Psoas muscle (tissue), 8 donors: ENCODE results near the gene ASB14. TPM values are rescaled to one million over a fixed set of nuclear protein-coding genes. Genes with fewer than 3 reads are reported as not detected.

Source experiments
- ATAC-seq, 4 donors: fragments of 200-7000 bp; cut with Tn5 transposase; one replicate each; pipeline ENCODE4 v1.9.1; 2020; ENCODE audit warnings: moderate library complexity in 3 of 4, mild to moderate bottlenecking in 2 of 4
- DNase-seq, 2 donors: peaks; one replicate each; pipeline ENCODE4 v3.0.0-alpha.2; 2020
- H3K27ac ChIP-seq: fragments of 200-600 bp; one replicate; pipeline ENCODE4 v1.8.0; 2022
- H3K27me3 ChIP-seq, 3 donors: fragments of 200-600 bp in 1 of 3; one replicate each; pipeline versions ENCODE4 v1.6.1 to v1.8.0; 2013 to 2022; ENCODE audit warnings: low read length in 2 of 3, mild to moderate bottlenecking in 2 of 3, moderate library complexity in 1 of 3; ENCODE audit not compliant: insufficient read depth in 3 of 3
- H3K36me3 ChIP-seq, 2 donors: fragments of 200-600 bp in 1 of 2; one replicate each; pipeline versions ENCODE4 v1.6.1 to v1.8.0; 2013 to 2022; ENCODE audit warnings: low read depth in 1 of 2, mild to moderate bottlenecking in 1 of 2, moderate library complexity in 1 of 2; ENCODE audit not compliant: insufficient read depth in 1 of 2
- H3K4me1 ChIP-seq: fragments of 200-600 bp; one replicate; pipeline ENCODE4 v1.8.0; 2022
- H3K4me3 ChIP-seq: fragments of 200-600 bp; one replicate; pipeline ENCODE4 v1.8.0; 2022; ENCODE audit warnings: mild to moderate bottlenecking
- H3K9me3 ChIP-seq: fragments of 200-600 bp; one replicate; pipeline ENCODE4 v1.8.0; 2022
- WGBS, 3 donors: extraction: QIAGEN DNeasy Blood & Tissue Kit; methylation state at CpG; one replicate each; pipeline versions ENCODE4 v1.1.6 to v1.1.7; 2013; 5-methylcytosine and 5-hydroxymethylcytosine counted together
- intact Hi-C, 2 donors: fragments of 100-400 bp; cut with DNase I; formaldehyde crosslinking; loops; one replicate each; pipeline versions ENCODE4 v1.11.0 to v1.14.2; 2022
- polyA plus RNA-seq, 3 donors: library from polyadenylated mRNA; stranded (reverse); fragments of 200-250 nt; gene quantifications; one replicate each; pipeline ENCODE4 v1.2.3, GENCODE V29; 2013
- total RNA-seq, 4 donors: library from RNA; stranded (reverse); fragmentation: NEBNext Ultra II Directional in 2 of 4; extraction: Animal tissue kit (Norgen Biotek cat#: 25700) in 2 of 4; gene quantifications; one replicate each; pipeline versions ENCODE4 v1.2.1 to v1.2.4, GENCODE V29; 2021 to 2023
- TF ChIP-seq, protein P1 (sequence below): fragments of 200-600 bp; IDR thresholded peaks from one replicate; pipeline ENCODE4 v1.8.0; 2022; ENCODE audit warnings: antibody characterized with exemption
- donor health status: healthy with polysubstance abuse.
- donor health status: DM: no; HTN: no; CAD: no; lungs with moderate emphysema.
- donor health status: Bipolar disorder and iron deficiency.
- donor health status: healthy.
- donor health status: DM: yes; HTN: yes; CAD: no.
- donor health status: DM: no; HTN: no; CAD: no.
- donor health status: DM: no; HTN: no; CAD: no.
- donor health status: DM: yes; HTN: yes; CAD: no.

ASB14 gene
- total and polyA plus RNA-seq, 7 donors: 0.05 to 10.2 (median 2.6) TPM

- intact Hi-C loops: loop anchor here (5.0 to 10.0 kb wide), 4 partner anchors 55 to 233 kb away; partner anchors contain the start of gene IL17RD (in 1 of the 2)
- TF ChIP-seq, protein P1, sequence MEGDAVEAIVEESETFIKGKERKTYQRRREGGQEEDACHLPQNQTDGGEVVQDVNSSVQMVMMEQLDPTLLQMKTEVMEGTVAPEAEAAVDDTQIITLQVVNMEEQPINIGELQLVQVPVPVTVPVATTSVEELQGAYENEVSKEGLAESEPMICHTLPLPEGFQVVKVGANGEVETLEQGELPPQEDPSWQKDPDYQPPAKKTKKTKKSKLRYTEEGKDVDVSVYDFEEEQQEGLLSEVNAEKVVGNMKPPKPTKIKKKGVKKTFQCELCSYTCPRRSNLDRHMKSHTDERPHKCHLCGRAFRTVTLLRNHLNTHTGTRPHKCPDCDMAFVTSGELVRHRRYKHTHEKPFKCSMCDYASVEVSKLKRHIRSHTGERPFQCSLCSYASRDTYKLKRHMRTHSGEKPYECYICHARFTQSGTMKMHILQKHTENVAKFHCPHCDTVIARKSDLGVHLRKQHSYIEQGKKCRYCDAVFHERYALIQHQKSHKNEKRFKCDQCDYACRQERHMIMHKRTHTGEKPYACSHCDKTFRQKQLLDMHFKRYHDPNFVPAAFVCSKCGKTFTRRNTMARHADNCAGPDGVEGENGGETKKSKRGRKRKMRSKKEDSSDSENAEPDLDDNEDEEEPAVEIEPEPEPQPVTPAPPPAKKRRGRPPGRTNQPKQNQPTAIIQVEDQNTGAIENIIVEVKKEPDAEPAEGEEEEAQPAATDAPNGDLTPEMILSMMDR: no peak
- ATAC-seq (peak; percentile 95 to 98 (median 97)), DNase-seq (peak; percentile 94 to 96)
- H3K27ac ChIP-seq: peak within 1 kb of the TSS; percentile 98
- peaks cover 20% of the 10 kb centered on the region for H3K4me1 ChIP-seq
- WGBS, 3 donors: 0% methylated on average over 38 to 71 of the region's 71 CpGs
- H3K4me3 ChIP-seq: peak within 1 kb of the TSS; percentile 89
- H3K27me3 ChIP-seq: no peaks in the 10 kb centered on the region
- H3K9me3 ChIP-seq: no peaks in the 10 kb centered on the region
- no peaks in the 10 kb centered on the region for H3K36me3 ChIP-seq
Observed at GRCh38 chr3:57227204-57227929, 65.1 kb downstream of the ASB14 start, which contains the start of gene APPL1. TSS of gene APPL1 (plus strand) at chr3:57227729. CDS start at chr3:57227884, 155 bp downstream.

DNA sequence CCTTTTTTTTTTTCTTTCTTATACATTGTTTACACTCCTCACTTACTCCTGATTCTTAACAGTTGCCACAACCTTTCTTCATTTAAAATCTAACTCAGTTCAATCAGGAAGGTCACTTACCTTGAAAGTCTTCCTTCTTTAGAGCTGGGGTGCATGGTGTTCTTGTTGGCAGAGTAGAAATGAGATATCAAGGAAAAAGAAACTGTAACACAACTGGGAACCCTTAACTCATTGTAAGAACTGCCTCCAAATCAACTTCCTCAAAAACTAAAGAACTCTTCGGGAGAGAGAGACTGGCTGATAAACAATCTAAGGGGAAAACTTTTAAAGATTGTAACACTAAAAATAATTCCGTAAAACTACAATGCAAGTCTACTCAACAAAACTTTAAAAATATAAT lies 66.3 kb downstream of the ASB14 start:
- ATAC-seq (no peak), DNase-seq (no peak)
- peaks cover 20% of the 10 kb centered on the region for H3K4me1 ChIP-seq
- 78 to 82% (median 80%) methylated on average over 2 of the region's 2 CpGs for WGBS, 3 donors
- H3K4me3 ChIP-seq: no peak overlapping the region
- peak overlapping the region; percentile 98 for H3K27ac ChIP-seq
- no peaks in the 10 kb centered on the region for H3K9me3 ChIP-seq
- intact Hi-C loops: loop anchor here (5.0 to 10.0 kb wide), 4 partner anchors 54 to 231 kb away; partner anchors contain the start of gene IL17RD (in 1 of the 2)
- TF ChIP-seq, protein P1: no peak
- H3K36me3 ChIP-seq: no peaks in the 10 kb centered on the region
- no peaks in the 10 kb centered on the region for H3K27me3 ChIP-seq

DNA sequence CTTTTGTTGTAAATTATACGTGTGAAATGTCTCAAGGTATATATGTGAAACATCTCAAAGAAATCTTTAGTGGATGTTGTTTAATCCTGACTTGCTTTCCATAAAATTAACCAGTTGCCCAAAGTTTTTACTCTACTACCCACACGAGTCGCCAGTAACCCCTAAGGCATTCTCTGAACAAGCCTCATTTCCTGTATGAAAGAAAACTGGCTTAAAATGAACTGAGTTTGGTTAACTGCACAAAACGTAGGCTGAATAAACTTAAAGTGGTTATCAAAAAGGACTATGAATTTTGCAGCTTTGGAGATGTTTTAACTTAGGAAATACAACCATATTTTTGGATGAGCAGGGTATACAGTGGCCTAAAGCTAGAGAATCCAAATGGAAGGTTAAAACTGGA lies 67.6 kb downstream of the ASB14 start:
- ATAC-seq: no peak
- H3K27me3 ChIP-seq: no peaks in the 10 kb centered on the region
- peaks cover 9% of the 10 kb centered on the region for H3K4me1 ChIP-seq
- TF ChIP-seq, protein P1: no peak
- 62 to 77% (median 71%) methylated on average over 4 of the region's 4 CpGs for WGBS, 3 donors
- no peaks in the 10 kb centered on the region for H3K36me3 ChIP-seq
- intact Hi-C loops: loop anchor here (5.0 to 10.0 kb wide), 4 partner anchors 53 to 230 kb away; partner anchors contain the start of gene IL17RD (in 1 of the 2)
- no peak overlapping the region for H3K27ac ChIP-seq
- H3K9me3 ChIP-seq: no peaks in the 10 kb centered on the region
- no peak for DNase-seq
- H3K4me3 ChIP-seq: no peak overlapping the region

DNA sequence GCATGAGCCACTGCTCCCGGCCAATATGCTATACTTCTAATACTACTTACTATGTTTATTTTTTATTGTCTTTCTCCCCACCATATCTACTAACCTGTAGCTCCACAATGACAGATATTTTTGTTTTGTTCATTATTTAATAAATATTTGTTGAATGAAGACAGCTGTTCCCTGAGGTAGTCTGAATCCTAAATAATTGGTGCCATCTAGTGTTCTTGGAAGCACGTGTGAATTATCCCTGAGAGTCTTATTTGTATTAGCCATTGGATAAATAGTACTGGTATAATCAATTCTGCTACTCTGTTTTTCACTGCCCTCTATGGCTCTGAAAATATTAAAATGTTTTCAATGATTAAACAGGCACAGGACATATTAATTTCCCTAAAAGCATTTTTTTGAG lies 70.6 kb downstream of the ASB14 start:
- TF ChIP-seq, protein P1: no peak
- 49 to 77% (median 61%) methylated on average over 2 of the region's 2 CpGs for WGBS, 3 donors
- intact Hi-C loops: loop anchor here in 1 of 2 donors (10.0 kb wide), 1 partner anchor 227 kb away; no protein-coding TSS in a partner anchor
- Histone ChIP-seq H3K4me3 (no peak overlapping the region), H3K36me3 (no peaks in the 10 kb centered on the region), H3K27me3 (no peaks in the 10 kb centered on the region), H3K9me3 (no peaks in the 10 kb centered on the region), H3K27ac (no peak overlapping the region), H3K4me1 (peaks cover 5% of the 10 kb centered on the region)
- ATAC-seq: no peak
- no peak for DNase-seq

Other genes with a start within 250 kb of the ASB14 start
- gene SPATA12, start 232.0 kb downstream of the ASB14 start, total RNA-seq: not detected
- gene SPATA12, start 232.0 kb downstream of the ASB14 start, polyA plus RNA-seq: under 1 TPM in 1 of 3 donors, not detected in 2; 0.01 TPM
- 1 to 10 TPM in 2 of 4 donors, under 1 TPM in 2; 0.86 to 1.8 (median 1.3) TPM for gene IL17RD, start 127.3 kb downstream of the ASB14 start, total RNA-seq
- gene IL17RD, start 127.3 kb downstream of the ASB14 start, polyA plus RNA-seq: under 1 TPM; 0.19 to 0.34 (median 0.33) TPM
- under 1 TPM in 3 of 4 donors, not detected in 1; 0.30 to 0.46 (median 0.34) TPM for gene HESX1, start 92.7 kb downstream of the ASB14 start, total RNA-seq
- gene HESX1, start 92.7 kb downstream of the ASB14 start, polyA plus RNA-seq: under 1 TPM; 0.18 to 0.39 (median 0.25) TPM
- gene APPL1, start 65.0 kb downstream of the ASB14 start, total RNA-seq: 10 to 100 TPM; 34.9 to 56.4 (median 50.9) TPM
- 10 to 100 TPM; 14.4 to 50.0 (median 15.4) TPM for gene APPL1, start 65.0 kb downstream of the ASB14 start, polyA plus RNA-seq